ENCODE data around the gene LCE2B. TPM values are rescaled to one million over a fixed set of nuclear protein-coding genes. Genes with fewer than 3 reads are reported as not detected.

LCE2B gene
- total RNA-seq, 1 experiment from 2014 or later, result not detected

DNA sequence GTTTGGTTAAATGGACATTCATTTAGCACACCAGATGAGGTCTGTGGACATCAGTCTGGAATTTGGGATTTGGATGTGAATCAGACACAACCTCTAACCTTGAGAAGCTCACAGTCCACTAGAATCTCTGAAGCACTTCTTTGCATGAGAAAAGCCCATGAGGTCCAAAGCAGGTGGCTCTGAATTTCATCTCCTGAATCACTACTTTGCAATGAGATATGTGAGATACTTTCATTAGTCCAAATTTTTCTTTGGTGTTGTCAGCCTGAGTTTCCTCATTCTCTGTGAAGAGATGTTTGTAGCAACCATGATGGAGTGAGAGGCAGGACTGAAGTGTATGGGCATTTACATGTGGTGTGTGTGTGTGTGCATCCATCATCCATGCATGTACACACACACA, 39.3 kb upstream of the LCE2B start:
- no peak overlapping the region for H3K23ac ChIP-seq (ENCODE audit: insufficient read length, low read depth, low read length)
- no peak overlapping the region for H2AK5ac ChIP-seq (ENCODE audit: insufficient read length, low read length)
- H3K4me2 ChIP-seq (ENCODE audit: insufficient read depth, insufficient read length, low read length), result no peak overlapping the region
- no peaks in the 10 kb centered on the region for H3K4me1 Mint-ChIP-seq
- no peak overlapping the region for H4K5ac ChIP-seq (ENCODE audit: insufficient read length, low read depth, low read length)
- H3T11ph ChIP-seq (ENCODE audit: low read length), result no peak overlapping the region
- no peaks in the 10 kb centered on the region for H4K20me1 ChIP-seq (ENCODE audit: control insufficient read depth, insufficient read depth, insufficient read length)
- no peak overlapping the region for H2BK20ac ChIP-seq (ENCODE audit: low read depth, low read length, poor library complexity, severe bottlenecking)
- no peaks in the 10 kb centered on the region for H3K79me2 ChIP-seq (ENCODE audit: insufficient read depth, low read length)
- no peak overlapping the region for H2AFZ ChIP-seq (ENCODE audit: low read length)
- H2BK120ac ChIP-seq (ENCODE audit: low read depth, low read length, poor library complexity, severe bottlenecking), result no peak overlapping the region
- H3K27ac ChIP-seq (ENCODE audit: insufficient read length, low read depth, low read length), result no peak overlapping the region
- no peaks in the 10 kb centered on the region for H3K27me3 ChIP-seq (ENCODE audit: insufficient read depth, low read length)
- H3K27ac Mint-ChIP-seq, result no peak overlapping the region
- no peaks in the 10 kb centered on the region for H3K4me1 ChIP-seq (ENCODE audit: insufficient read depth, low read length)
- no peak overlapping the region for H2BK5ac ChIP-seq (ENCODE audit: insufficient read length, low read length)
- H4K91ac ChIP-seq (ENCODE audit: insufficient read length, low read depth, low read length), result no peak overlapping the region
- no peak overlapping the region for H2BK15ac ChIP-seq (ENCODE audit: low read depth, low read length)
- no peak overlapping the region for H4K8ac ChIP-seq (replicated peaks; ENCODE audit: insufficient read length, low read depth, low read length)
- peaks cover 82% of the 10 kb centered on the region for H3K9me3 ChIP-seq (ENCODE audit: control insufficient read depth, low read depth, low read length)
- no peaks in the 10 kb centered on the region for H3K23me2 ChIP-seq (ENCODE audit: insufficient read length, low read depth, low read length, poor library complexity, severe bottlenecking)
- no peak overlapping the region for H3K14ac ChIP-seq (ENCODE audit: insufficient read depth, low read length)
- no peaks in the 10 kb centered on the region for H3K79me1 ChIP-seq (ENCODE audit: insufficient read depth, low read depth, low read length, poor library complexity, severe bottlenecking)
- peaks cover 0 to 24% (median 12%) of the 10 kb centered on the region in 3 experiments; a peak in 6 of 7 replicates for H3K36me3 Mint-ChIP-seq (ENCODE audit: insufficient read depth in 1 of 3, low read depth in 3 of 3)
- H3K18ac ChIP-seq (ENCODE audit: insufficient read length, low read depth, low read length), result no peak overlapping the region
- TF ChIP-seq, protein P1, sequence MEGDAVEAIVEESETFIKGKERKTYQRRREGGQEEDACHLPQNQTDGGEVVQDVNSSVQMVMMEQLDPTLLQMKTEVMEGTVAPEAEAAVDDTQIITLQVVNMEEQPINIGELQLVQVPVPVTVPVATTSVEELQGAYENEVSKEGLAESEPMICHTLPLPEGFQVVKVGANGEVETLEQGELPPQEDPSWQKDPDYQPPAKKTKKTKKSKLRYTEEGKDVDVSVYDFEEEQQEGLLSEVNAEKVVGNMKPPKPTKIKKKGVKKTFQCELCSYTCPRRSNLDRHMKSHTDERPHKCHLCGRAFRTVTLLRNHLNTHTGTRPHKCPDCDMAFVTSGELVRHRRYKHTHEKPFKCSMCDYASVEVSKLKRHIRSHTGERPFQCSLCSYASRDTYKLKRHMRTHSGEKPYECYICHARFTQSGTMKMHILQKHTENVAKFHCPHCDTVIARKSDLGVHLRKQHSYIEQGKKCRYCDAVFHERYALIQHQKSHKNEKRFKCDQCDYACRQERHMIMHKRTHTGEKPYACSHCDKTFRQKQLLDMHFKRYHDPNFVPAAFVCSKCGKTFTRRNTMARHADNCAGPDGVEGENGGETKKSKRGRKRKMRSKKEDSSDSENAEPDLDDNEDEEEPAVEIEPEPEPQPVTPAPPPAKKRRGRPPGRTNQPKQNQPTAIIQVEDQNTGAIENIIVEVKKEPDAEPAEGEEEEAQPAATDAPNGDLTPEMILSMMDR (conservative IDR thresholded peaks at IDR 0.05), result no peak
- no peak overlapping the region for H3K56ac ChIP-seq (ENCODE audit: insufficient read length, low read depth, low read length)
- no peak overlapping the region for H3K4me3 Mint-ChIP-seq
- H3K9me3 Mint-ChIP-seq, result peaks cover 92 to 94% of the 10 kb centered on the region in 2 experiments
- H3K9ac ChIP-seq (ENCODE audit: extremely low read depth, insufficient read length, low read length), result no peak overlapping the region
- no peak overlapping the region for H2BK12ac ChIP-seq (ENCODE audit: insufficient read length, low read depth, low read length)
- no peak for DNase-seq
- H3K4ac ChIP-seq (ENCODE audit: low read depth, low read length), result no peak overlapping the region
- H3K27me3 Mint-ChIP-seq (ENCODE audit: low read depth), result no peaks in the 10 kb centered on the region; the same call in 1 of the 2 replicates

Data from H9 (cell line).